Cerebellar nuclear complex (tissue), 1 donor: ENCODE results near the gene LMO3.

Experiments used
- DNase-seq, 2 experiments: peaks; one replicate each; lab custom pipeline; 2025; lab: John Stamatoyannopoulos, UW

LMO3 gene

DNA sequence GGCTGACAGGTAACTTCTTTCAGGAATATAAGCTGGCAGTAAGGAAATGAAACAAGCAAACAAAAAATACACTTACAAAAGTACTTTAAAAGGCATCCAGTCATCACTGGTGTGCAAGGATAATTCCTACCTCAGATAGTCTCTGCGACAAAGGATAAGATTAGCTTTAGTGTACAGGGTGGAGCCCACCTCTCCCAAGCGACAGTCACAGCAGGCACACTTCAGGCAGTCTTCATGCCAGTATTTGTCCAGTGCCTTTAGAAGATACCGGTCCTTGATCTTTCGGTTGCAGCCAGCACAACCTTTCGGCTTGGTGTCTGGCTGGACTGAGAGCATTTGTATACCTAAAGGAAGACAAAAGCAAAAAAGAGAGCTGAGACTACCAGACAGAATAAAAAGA is 5.4 kb downstream of the LMO3 start:
- no peak for DNase-seq

- DNase-seq, result no peak
Observed at GRCh38 chr12:16599081-16599480, 6.9 kb downstream of the LMO3 start.

GRCh38 chr12:16594797-16595196 is 11.2 kb downstream of the LMO3 start:
- DNase-seq, result no peak

DNA sequence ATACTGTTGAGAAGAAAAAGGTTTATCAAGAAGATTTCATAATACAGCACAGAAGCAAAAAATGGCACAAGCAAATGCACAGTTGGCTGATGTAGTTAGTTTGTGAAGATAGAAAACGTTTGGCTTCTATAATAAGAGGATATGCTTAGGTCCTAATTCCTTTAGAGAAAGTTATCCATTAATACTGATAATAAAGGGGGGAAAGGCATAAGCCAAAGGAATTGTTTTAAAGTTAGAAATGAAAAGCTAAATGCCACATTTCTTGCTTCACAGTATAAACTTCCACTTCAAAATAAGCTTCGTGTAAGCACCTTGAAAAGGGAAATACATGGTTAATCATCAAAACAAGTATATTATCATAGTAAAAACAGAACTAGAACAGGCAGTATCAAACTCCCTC is 12.4 kb downstream of the LMO3 start:
- no peak for DNase-seq

DNA sequence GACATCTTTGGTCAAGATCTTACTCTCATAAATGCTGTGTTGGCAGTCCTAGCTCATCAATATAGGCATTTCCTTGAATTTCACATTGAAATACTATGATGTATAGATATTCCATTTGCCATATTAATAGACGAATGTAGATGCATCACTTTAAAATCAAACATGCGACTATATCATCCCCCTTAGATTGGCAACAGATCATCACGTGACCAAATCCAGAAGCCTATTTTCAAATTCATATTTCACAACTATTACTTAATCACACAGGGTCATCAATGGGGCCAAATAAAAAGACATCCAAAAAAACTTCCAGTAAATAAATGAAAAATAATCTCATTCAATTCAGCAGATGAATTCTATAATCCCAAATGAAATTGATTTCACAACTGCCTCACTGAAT is 15.3 kb downstream of the LMO3 start:
- DNase-seq, result no peak

- DNase-seq, result no peak
Observed at GRCh38 chr12:16588812-16589211, 17.1 kb downstream of the LMO3 start.

GRCh38 chr12:16587514-16587913 is 18.4 kb downstream of the LMO3 start:
- DNase-seq, result no peak

- DNase-seq, result no peak
Observed at GRCh38 chr12:16587110-16587453, 18.9 kb downstream of the LMO3 start.

- no peak for DNase-seq
Observed at GRCh38 chr12:16586350-16587109, 19.4 kb downstream of the LMO3 start.

DNA sequence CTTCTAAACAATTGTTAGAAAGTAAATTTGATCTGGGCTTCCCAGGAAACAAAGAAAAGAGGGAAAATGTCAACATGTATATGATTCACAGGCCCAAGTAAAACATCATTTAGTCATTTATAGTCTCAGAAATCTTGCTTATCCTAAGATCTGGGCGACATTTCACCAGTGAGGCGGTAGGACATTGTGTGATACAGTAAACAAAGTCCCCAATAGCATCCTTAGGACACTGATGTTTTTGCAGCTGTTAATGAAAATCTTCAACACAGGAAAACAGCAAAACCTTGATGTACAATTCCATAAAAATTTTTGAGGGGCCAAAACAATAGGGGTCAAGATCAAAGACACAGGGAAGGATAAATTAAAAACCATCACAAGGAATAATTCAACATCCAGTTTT is 20.2 kb downstream of the LMO3 start:
- DNase-seq, result no peak

DNA sequence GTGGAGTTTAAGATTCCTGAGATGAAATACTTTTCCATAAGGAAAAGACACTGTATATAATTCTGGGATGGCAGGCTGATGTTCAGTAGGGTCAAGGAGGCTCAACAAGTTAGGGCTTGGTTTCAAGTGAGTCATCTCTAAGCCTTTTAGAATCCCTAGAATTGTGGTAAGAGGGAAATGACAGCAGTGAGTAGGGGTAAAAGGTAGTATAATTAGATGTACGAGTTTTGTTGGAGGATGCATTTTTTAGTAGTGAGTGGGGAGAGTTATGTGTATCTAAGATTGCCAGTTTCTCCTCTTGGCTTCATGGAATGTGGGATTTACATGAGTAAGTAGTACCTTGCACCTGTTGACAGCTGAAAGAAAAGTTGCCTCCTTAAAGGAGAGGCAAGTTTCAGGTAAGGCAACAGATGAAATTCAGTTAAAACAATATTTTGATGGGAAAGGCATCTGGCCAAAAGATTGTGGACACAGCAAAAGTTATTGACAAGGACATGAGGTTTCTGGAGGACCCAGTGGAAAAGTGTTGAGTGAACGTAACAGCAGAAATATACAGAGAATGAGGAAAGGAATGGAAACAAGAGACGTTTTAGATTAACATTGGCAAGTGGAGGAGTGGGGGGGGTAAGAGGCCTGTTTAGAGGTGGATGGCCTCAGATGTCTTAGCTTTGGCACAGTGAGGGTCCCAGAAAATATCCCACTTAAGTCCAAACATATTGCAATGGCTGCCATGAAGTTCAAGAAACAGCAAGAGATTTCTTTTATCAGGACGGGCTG is 21.8 kb downstream of the LMO3 start:
- DNase-seq, result no peak

GRCh38 chr12:16581416-16581815 is 24.5 kb downstream of the LMO3 start:
- no peak for DNase-seq

DNA sequence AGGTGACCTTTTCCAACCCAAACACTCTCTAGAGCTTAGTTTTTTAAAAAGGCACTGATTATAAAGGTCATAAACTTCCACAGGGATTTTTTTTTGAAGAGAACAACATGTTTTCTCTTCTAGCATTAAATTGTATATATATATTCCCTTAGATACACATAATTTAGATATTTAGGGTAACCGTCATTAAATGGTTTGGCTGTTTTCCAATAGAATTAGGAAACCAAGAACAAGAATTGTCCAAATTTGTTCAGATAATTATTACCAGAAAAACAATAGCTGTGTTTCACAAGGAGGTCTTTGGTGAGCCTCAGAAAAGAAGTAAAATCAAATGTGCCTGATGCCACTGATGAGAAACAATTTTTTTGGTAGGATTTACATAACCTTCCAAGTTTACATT is 26.9 kb downstream of the LMO3 start:
- no peak for DNase-seq

DNA sequence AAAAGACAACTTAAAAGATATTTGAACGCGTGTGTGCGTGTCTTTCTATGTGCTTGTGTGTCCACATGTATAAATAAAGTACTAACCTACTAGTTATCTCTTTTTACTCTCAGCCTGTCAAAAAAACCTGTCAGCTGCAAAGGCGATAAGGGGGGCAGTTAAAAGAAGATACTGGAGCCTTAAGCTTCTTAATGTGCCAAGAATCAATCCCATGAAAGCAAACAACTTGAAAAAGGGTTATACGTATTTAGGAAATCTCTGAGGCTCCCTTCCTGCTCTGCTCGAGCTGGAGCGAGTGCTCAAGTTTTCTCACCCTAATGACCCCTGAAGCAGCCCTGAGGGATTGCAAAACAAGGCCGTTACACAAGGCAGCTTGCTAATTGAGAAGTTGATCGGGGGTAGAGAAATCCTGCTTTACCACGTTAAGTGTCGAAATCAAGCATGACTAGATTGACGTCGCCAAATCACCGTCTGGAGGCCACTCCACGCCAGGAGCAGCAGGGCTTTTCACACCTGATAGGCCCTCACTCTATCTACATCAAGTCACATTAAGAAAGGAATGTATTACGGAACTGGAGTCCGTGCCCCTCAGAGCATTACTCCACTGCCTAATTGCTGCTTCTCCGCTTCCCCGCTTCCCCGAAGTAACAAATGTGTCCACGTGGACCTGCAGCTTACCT is 32.4 kb downstream of the LMO3 start:
- no peak for DNase-seq

DNA sequence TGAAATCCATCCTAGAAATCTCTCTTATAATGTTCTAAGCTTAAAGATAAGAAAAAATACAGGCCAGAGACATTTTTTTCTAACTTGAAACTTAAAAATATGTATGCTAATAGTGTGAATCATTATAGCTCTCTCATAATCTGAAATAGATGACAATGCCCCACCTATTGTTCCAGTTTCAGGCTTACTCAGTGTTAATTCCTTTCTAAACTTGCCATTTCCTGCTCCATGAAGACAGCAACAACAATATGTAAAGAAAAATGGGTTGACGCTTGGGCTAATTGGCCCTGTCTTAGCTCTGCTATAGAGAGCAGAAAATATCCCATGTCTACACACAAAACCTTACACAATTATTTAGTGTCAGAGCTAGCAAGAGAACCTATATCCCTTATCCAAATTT is 37.1 kb downstream of the LMO3 start:
- DNase-seq, result no peak

DNA sequence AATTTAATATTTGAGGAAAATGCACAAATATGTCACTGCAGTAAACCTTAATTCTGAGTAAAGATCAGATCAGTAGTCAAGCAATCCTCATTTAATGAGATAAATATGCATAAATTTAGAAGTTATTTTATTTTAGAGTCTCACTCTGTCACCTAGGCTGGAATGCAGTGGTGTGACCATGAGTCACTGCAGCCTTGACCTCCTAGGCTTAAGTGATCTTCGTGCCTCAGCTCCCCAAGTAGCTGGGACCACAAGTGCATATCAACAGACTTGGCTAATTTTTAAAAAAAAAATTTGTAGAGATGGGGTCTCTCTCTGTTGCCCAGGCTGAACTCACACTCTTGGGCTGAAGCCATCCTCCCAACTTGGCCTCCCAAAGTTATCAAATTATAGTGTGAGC is 41.3 kb downstream of the LMO3 start:
- no peak for DNase-seq

- no peak for DNase-seq
Observed at GRCh38 chr12:16563504-16563903, 42.5 kb downstream of the LMO3 start.

DNA sequence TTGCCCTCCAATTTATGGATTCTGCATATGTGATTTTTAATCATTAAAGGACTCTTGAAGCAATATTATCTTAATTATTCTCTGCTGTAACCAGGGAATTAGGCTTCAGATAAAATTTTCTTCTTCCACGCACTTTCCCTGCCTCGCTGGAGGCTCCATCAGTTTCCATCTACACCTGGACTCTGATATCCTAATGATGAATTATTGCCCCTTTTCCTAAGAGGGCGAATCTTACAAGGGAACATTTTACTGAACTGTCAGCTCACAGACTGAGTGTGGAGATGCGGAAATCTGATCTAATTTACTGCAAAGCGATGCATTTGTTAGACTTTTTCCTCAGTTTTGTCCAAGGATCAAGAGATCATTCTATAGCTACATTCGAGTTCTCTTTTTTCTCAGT is 43.0 kb downstream of the LMO3 start:
- no peak for DNase-seq

GRCh38 chr12:16562435-16562834 is 43.5 kb downstream of the LMO3 start:
- no peak for DNase-seq

- no peak for DNase-seq
Observed at GRCh38 chr12:16560273-16560672, 45.7 kb downstream of the LMO3 start.

DNA sequence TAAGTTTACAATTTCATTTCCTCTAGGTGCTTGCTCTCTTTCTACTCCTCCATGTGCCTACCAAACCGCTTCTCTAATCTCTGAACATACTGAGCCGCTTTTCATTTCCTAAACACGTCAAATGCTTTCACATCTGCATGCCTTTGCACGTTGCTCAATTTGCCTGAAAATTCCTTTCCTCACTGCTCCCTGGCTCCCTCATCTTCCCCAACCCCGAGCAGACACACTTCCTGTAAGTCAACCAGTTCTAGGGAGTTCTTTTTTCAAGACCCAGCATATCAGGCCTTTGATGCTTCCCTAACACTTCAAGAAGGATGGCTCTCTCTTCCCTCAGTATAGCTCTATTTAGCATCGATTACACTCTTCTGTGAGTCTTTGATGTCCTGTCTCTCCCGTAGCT is 50.3 kb downstream of the LMO3 start:
- no peak for DNase-seq

DNA sequence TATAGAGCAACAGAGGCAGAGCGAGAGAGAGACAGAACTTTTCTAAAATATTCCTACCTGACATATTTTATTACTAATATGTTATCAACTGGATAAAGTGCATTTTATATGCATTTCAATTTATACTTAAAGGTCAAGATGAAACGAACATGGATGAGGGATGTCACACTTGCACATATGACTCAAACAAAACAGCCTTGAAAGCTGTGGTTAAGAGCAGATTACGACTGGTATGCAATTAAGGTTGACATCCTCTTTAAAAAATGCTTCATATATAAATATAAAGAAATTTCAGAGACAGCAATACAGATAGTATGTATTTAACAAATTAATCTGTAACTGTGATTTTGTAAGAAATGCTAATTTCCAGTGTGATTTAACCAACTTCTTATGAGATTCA is 52.5 kb downstream of the LMO3 start:
- no peak for DNase-seq

DNA sequence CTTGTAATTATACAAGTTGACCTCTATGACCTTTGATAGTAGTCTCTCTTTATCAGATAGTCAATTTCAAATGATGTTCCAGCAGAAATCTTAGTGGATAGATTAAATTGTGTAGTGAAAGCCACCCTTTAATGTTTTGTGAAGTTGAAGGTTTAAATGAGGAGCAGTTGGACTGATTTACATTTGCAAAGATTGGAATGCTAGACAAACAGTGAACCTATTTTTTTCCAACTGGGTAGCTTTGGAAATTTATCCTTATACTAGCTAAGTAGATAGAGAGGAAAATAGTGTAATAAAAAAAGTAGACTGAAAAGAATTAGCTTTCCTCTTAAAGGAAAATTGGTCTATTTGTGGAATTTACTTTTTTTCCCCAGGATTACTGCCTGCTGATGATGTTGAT is 53.7 kb downstream of the LMO3 start:
- no peak for DNase-seq
